ENCODE results near the gene NR2F1-AS1. TPM values are rescaled to one million over a fixed set of nuclear protein-coding genes. Genes with fewer than 3 reads are reported as not detected.

The NR2F1-AS1 gene
- total and polyA plus RNA-seq, 2 of the 4 experiments (the other 2 are of a cell fraction): 12.5 to 12.8 TPM

DNA sequence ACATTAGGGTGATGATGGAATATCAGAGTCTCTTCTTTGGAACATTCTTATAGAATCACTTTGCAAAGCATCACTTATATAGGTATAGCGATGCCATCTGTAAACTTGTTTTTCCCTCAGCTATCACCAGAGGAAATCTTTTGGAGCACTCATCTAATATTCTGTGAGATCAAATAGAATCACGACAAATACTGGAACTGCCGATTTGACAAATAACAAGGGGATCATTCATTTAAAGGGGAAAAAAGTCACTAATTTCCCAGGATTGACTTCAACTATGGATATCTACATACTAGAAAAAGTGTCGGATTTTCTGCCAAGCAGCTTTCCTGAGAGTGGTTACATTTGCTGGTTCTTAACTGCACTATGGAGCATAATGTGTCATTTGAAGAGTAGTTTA lies 178.6 kb downstream of the NR2F1-AS1 start:
- DNase-seq: no peak

More for the DNA sequence above, 178.6 kb downstream of the NR2F1-AS1 start:
- no peak overlapping the region for H4K5ac ChIP-seq (ENCODE audit: low read depth, low read length)
- no peak overlapping the region for H2BK120ac ChIP-seq (ENCODE audit: low read depth, low read length)
- no peak overlapping the region for H3K23ac ChIP-seq (ENCODE audit: low read depth, low read length)
- H3K27ac ChIP-seq (ENCODE audit: insufficient read depth, low read length): no peak overlapping the region
- ChIA-PET POLR2A (ENCODE audit: unreplicated experiment) (no interaction called here), CTCF (interaction anchor here (1.2 kb wide), 1 partner anchor 14 kb away, joined by 3 read pairs; no protein-coding TSS in a partner anchor)
- H4K8ac ChIP-seq (ENCODE audit: low read depth in 2 of 2, low read length in 2 of 2): no peak overlapping the region
- no peak overlapping the region for H2BK15ac ChIP-seq (ENCODE audit: low read depth, low read length)
- H3K18ac ChIP-seq (ENCODE audit: low read depth, low read length): no peak overlapping the region
- H2BK5ac ChIP-seq (ENCODE audit: low read depth, low read length, poor library complexity, severe bottlenecking): no peak overlapping the region
- intact Hi-C loops (cut with micrococcal nuclease): loop anchor here (10.0 kb wide), 1 partner anchor 268 kb away; no protein-coding TSS in a partner anchor
- no peak overlapping the region for H3K14ac ChIP-seq (replicated peaks; ENCODE audit: low read depth, low read length)
- no peak overlapping the region for H2BK20ac ChIP-seq (ENCODE audit: low read depth, low read length)
- no CpG with 5 or more reads among the region's 4 CpGs for WGBS, 2 experiments (ENCODE audit: extremely low coverage in 2 of 2, insufficient read length in 1 of 2)
- H3K9ac ChIP-seq (ENCODE audit: low read depth, low read length): no peak overlapping the region
- H3K4me3 ChIP-seq (ENCODE audit: insufficient read depth, low read depth, low read length): no peak overlapping the region
- no peak for ATAC-seq (ENCODE audit: low read depth)
- no TSS peak for BruUV-seq (replicated peaks)
- H3K4ac ChIP-seq (ENCODE audit: low read depth, low read length): no peak overlapping the region
- H3K27me3 ChIP-seq (ENCODE audit: control insufficient read depth, insufficient read depth, low read length): no peaks in the 10 kb centered on the region
- H4K91ac ChIP-seq (ENCODE audit: insufficient read depth, low read depth, low read length): no peak overlapping the region
- H3K36me3 ChIP-seq (ENCODE audit: control insufficient read depth, insufficient read depth, low read length): no peaks in the 10 kb centered on the region
- no peak overlapping the region for H2AK5ac ChIP-seq (ENCODE audit: low read depth, low read length)
- peaks cover 3% of the 10 kb centered on the region; the same call in 1 of the 2 replicates for H3K9me3 ChIP-seq (ENCODE audit: control insufficient read depth, insufficient read depth, low read length)
- H4K20me1 ChIP-seq (ENCODE audit: insufficient read depth, low read length): no peaks in the 10 kb centered on the region
- H3K4me2 ChIP-seq (ENCODE audit: low read depth, low read length): no peak overlapping the region
- H3K79me1 ChIP-seq (ENCODE audit: low read depth in 1 of 2, low read length in 2 of 2): no peaks in the 10 kb centered on the region
- dilution Hi-C loops (cut with HindIII; ENCODE audit: low sequenced_read_pairs, unreplicated experiment): no loop called here
- H2AFZ ChIP-seq (replicated peaks; ENCODE audit: low read length, poor library complexity): no peak overlapping the region
- H3K56ac ChIP-seq (ENCODE audit: extremely low read depth, insufficient read depth, low read length): no peak overlapping the region
- H3K9me1 ChIP-seq (ENCODE audit: insufficient read depth, low read length): no peaks in the 10 kb centered on the region
- TF ChIP-seq, protein P1, sequence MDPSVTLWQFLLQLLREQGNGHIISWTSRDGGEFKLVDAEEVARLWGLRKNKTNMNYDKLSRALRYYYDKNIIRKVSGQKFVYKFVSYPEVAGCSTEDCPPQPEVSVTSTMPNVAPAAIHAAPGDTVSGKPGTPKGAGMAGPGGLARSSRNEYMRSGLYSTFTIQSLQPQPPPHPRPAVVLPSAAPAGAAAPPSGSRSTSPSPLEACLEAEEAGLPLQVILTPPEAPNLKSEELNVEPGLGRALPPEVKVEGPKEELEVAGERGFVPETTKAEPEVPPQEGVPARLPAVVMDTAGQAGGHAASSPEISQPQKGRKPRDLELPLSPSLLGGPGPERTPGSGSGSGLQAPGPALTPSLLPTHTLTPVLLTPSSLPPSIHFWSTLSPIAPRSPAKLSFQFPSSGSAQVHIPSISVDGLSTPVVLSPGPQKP (IDR thresholded peaks at IDR 0.05; ENCODE audit: borderline replicate concordance, low read depth, low read length): no peak
- peak; percentile 51 for TF ChIP-seq MAFK (IDR thresholded peaks at IDR 0.05; ENCODE audit: low read depth, low read length)
- no peak for TF ChIP-seq NFE2L2 (IDR thresholded peaks at IDR 0.05; ENCODE audit: low read depth, low read length)
- in situ Hi-C loops (cut with MboI; ENCODE audit: low sequenced_read_pairs): no loop called here
- H2AK9ac ChIP-seq (replicated peaks; ENCODE audit: low read depth, low read length, poor library complexity): no peak overlapping the region
- H3K4me1 ChIP-seq (ENCODE audit: control insufficient read depth, insufficient read depth, low read length): no peaks in the 10 kb centered on the region

All from IMR-90 (cell line).